GM21447 (cell line): Measurements from ENCODE around the gene OTOP3.
"Not testable (repeated sequence)": the region's sequence is repeated elsewhere in the genome, so short reads cannot be mapped to it uniquely, and the experiment has no call there.

ENCODE experiments used
- ATAC-seq: cut with Tn5 transposase; IDR thresholded peaks from one replicate; pipeline ENCODE4 v1.9.1; 2021; ENCODE audit not compliant: unreplicated experiment

The OTOP3 gene

GRCh38 chr17:74960570-74961342 is 25.1 kb downstream of the OTOP3 start:
- no peak for ATAC-seq

- peak; percentile 48 for ATAC-seq
Measured at GRCh38 chr17:74961657-74962350, 26.1 kb downstream of the OTOP3 start.

DNA sequence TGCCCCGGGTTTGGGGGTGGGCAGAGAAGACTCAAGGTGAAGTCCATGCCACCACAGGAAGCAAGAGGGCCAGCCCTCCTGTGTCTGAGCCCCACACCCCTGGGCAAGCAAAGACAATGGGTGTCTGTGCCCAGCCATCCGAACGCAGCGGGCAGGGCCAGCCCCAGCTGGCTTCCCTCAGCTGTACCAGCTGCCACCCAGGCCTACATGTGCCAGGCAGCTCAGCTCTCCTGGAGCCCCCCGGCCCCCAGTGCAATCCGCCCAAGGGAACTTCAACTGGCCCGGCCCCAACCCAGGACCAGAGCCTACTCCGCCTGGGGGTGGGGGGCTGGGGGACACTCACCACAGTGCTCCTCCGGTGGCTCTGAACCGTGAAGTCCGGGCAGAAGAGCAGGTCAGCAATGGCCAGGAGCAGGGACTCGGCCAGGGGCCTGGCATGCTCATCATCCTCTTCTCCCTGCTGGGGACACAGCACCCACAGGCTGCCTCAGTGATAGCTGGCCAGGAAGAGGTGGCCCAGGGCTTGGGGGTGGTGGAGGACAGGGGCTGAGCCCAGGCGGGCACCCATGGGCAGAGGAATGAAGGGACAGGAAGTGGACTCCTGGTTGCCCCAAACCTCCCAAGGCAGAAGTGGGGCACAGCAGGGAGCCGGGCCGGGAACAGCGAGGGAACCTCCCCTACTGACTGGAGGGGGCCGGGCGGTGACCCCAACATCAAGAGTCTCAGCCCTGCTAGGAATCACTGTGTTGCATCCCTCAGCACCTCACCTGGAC is 27.1 kb downstream of the OTOP3 start:
- no peak for ATAC-seq

DNA sequence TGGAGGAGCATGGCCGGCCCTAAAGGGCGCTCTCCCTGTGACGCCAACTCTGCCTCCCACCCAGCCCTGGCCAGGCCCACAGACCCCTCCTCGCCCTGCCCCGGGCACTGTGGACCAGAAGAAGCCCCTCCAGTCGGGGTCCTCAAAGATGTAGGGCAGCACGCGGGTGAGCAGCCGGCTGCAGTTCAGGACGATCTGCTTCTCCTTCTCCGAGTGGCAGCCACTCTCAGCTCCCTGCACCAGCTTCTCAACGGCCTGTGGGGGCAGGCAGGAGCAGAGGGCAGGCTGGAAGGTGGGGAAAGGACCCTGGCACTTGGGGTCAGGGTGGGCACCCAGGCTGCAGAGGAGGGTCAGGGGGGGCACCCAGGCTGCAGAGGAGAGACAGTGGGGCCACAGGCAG is 28.0 kb downstream of the OTOP3 start:
- ATAC-seq: no peak

GRCh38 chr17:74964246-74964761 is 28.6 kb downstream of the OTOP3 start:
- no peak for ATAC-seq

- no peak for ATAC-seq
Measured at GRCh38 chr17:74964988-74965622, 29.4 kb downstream of the OTOP3 start.

- no peak for ATAC-seq
Measured at GRCh38 chr17:74968361-74968780, 32.7 kb downstream of the OTOP3 start.

- not testable (repeated sequence) for ATAC-seq
Measured at GRCh38 chr17:74969501-74969900, 33.8 kb downstream of the OTOP3 start.

GRCh38 chr17:74970395-74970794 is 34.7 kb downstream of the OTOP3 start:
- ATAC-seq: no peak

DNA sequence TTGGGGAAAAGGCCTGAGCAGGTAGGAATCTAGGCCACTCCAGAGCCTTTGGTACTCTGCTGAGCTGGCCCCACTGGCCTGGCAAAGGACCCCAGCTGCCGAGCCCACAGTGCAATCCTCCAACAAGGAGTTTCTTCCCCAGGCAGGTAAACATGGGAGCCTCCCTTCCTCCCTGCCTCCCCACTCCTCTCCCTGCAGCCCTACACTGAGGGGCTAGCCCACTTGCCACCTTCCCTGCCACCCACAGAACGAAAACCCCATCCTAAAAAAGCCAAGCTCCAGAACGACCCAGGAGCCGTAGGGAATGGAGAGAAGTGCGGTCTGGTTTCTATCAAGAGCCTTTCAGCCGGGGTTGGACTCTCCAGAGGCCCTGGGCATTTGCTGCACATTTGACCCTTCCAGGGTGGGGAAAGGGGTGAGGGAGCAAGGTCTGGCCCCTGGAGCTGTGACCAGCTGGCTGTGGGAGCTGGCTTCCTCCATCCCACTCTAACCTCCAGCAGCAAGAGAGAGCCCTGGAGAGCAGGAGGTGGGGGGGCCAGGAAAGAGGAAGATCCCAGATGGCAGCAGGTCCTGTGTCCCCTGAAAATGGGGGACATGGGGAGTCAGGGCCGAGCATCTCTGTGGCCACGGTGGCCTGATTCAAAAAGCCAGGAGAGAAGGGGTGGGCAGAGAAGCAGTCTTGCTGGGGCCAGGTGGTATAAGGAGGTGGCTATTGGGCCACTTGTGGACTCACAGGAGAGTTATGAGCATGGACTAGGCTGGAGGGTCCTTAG is 35.6 kb downstream of the OTOP3 start:
- ATAC-seq: no peak

- no peak for ATAC-seq
Measured at GRCh38 chr17:74971842-74972106, 36.1 kb downstream of the OTOP3 start.

DNA sequence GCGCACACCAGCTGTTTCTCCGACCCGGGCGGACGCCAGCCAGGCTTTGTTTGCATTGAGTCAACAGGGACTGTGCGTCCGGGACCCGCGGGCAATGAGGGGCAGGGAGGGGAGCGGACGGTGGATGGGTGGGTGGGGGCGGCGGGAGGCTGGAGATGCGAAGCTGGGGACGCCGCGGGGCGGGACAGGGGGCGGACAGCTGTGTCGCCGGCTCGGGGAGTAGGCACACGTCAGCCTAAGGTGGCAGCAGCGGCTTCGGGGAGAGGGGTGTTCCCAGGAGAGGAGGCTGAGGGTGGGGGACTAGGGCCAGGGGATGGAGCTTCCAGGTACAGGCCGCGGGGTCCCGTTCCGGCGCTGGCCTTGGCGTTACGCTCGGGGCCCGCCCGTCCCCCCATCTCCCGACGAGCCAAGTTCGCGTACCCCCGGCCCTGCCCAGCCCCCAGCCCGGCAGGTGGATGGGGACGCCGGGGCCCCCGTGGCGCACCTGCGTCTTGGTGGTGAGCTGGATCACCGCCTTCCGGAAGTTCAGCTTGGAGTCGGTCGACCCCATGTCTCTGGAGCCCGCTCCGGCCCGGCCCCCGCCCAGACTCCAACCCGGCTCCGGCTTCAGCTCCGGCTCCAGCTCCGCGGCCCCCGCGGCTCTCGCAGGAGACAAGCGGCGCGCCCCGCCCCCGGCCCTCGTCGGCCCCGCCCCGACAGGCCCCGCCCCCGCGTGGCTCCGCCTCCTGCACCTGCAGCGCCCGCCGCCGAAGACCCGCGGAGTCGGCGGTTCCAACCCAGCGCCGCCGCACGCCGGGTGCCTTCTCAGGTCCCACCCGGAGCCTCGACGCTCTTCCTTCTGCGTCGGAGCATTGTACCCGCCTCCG is 36.6 kb downstream of the OTOP3 start, which contains the start of gene HID1:
Gene HID1, minus strand, starts transcription at position 653 of the 866 bp plus-strand sequence. Its CDS starts 103 bp downstream, at position 550.
- no peak for ATAC-seq

DNA sequence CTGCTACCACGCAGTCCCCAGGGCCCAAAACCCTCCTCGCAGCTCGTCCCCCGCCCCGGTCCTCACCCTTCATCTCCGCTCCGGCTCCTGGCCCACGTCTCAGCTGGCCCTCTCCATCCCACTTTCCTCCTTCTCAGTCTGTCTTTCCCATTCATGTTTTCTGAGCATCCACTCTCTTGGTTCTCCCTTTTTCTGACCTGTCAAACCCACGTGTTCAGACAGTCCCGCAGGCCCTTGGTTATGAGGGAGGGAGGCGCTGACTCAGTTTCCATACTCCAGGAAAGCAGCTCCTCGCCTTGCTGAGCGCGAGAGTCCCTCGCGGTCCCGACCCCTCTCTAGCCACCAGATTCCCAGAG is 37.3 kb downstream of the OTOP3 start:
- ATAC-seq: no peak

- ATAC-seq: no peak
Measured at GRCh38 chr17:74975943-74976342, 40.2 kb downstream of the OTOP3 start.

GRCh38 chr17:74977802-74978201 is 42.1 kb downstream of the OTOP3 start:
- ATAC-seq: no peak

DNA sequence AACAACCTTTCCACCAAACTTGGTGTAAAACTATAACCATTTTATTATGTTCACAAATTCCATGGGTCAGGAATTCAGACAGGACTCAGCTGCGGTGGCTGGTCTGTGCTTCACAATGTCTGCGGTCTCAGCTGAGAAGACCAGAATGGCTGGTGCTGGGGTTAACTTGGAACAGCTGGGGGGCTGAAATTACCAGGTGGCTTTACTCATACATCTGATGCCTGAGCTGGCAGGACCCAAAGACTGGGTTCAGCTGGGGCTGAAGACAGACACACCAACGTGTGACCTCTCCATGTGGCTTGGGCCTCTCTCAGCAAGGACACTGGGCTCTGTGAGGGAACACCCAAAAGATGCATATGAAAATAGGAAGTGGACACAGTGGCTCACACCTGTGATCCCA is 42.5 kb downstream of the OTOP3 start:
- ATAC-seq: no peak

- ATAC-seq: no peak
Measured at GRCh38 chr17:74979408-74980146, 43.9 kb downstream of the OTOP3 start.

DNA sequence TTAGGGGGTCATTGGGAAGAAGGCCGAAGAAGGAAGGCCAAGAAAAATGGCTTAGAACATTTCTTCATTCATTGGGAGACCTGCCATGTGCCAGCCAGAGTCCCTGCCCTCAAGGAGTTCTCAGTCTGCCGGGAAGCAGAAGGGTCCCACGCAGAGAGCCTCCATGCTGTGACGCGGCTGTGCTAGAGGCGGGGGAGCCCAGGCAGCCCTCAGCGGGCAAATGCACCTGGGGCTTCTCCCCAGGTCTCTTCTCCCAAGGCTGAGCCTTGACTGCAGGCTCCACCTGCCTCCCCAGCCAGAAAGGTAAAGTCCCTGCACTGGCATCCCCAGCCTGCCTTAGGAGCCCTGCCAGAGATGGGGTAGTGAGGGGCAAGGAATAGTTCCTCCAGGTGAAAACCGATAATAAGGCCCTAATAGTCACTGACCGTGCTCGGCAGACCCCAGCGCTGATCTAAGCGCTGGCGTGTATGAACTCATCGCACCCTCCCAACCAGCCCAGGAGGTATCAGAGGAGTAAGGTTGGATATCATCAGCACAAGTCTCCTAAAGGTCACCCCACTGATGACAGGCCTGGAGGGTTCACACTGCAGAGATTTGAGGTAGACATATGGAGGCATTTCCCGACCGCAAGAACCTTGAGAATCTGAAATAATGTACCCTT is 45.8 kb downstream of the OTOP3 start:
- ATAC-seq: no peak
